Fibroblast of the aortic adventitia (primary cell): ENCODE results near the gene SGMS2. TPM values are rescaled to one million over a fixed set of nuclear protein-coding genes. Genes with fewer than 3 reads are reported as not detected.
A peak's percentile ranks its signal among the peaks of the same experiment; 100 is the strongest.

Experiments used
- DNase-seq: peaks from one replicate; pipeline ENCODE4 v3.0.0-alpha.2; 2010; ENCODE audit warnings: low read depth
- H3K4me3 ChIP-seq: 2 replicates; pipeline ENCODE4 v1.5.1; 2011; ENCODE audit warnings: low read depth, mild to moderate bottlenecking, control low read depth, low read length, moderate library complexity
- total RNA-seq: library from RNA; depleted of rRNA; stranded (reverse); fragments of >200 nt; gene quantifications from 2 replicates; pipeline ENCODE4 v1.2.3, GENCODE V29; 2012; ENCODE audit warnings: low replicate concordance
- TF ChIP-seq, protein P1 (sequence below): IDR thresholded peaks from 2 replicates; pipeline ENCODE4 v1.5.1; 2011; ENCODE audit warnings: mild to moderate bottlenecking, low read length, control low read depth, inconsistent platforms; ENCODE audit not compliant: insufficient read depth

Gene SGMS2
- total RNA-seq, 1 donor = 145 TPM

GRCh38 chr4:107826421-107826980 is 1.8 kb downstream of the SGMS2 start:
- H3K4me3 ChIP-seq = peak overlapping the region; percentile 96
- DNase-seq = peak; percentile 41
- TF ChIP-seq, protein P1, sequence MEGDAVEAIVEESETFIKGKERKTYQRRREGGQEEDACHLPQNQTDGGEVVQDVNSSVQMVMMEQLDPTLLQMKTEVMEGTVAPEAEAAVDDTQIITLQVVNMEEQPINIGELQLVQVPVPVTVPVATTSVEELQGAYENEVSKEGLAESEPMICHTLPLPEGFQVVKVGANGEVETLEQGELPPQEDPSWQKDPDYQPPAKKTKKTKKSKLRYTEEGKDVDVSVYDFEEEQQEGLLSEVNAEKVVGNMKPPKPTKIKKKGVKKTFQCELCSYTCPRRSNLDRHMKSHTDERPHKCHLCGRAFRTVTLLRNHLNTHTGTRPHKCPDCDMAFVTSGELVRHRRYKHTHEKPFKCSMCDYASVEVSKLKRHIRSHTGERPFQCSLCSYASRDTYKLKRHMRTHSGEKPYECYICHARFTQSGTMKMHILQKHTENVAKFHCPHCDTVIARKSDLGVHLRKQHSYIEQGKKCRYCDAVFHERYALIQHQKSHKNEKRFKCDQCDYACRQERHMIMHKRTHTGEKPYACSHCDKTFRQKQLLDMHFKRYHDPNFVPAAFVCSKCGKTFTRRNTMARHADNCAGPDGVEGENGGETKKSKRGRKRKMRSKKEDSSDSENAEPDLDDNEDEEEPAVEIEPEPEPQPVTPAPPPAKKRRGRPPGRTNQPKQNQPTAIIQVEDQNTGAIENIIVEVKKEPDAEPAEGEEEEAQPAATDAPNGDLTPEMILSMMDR = no peak

- H3K4me3 ChIP-seq = no peak overlapping the region
- no peak for DNase-seq
- TF ChIP-seq, protein P1 = no peak
These were observed 3.8 kb downstream of the SGMS2 start for GRCh38 chr4:107828315-107829090.

DNA sequence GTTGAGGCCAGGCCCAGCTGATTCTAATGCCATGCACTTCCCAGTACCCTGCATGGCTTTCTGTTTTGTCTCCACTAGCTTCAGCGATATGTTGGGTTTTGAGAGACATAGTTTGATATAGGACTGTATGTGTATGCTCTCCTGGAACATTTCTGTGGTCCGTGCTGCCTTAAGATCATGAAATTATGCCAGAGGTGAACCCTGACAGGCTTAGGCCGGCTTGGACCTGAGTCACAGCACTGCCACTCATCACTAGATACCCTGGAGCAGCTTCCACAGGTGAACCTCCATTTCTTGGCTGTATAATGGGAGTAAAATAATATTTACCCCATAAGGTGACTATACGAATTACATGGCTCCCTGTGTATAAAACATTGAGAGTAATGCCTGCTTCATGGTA is 6.4 kb downstream of the SGMS2 start:
- no peak overlapping the region for H3K4me3 ChIP-seq
- DNase-seq = no peak
- TF ChIP-seq, protein P1 = no peak

GRCh38 chr4:107832275-107832807 is 7.6 kb downstream of the SGMS2 start:
- DNase-seq = no peak
- no peak overlapping the region for H3K4me3 ChIP-seq
- TF ChIP-seq, protein P1 = no peak

GRCh38 chr4:107834241-107834794 is 9.6 kb downstream of the SGMS2 start:
- DNase-seq = no peak
- H3K4me3 ChIP-seq = no peak overlapping the region
- TF ChIP-seq, protein P1 = no peak

- TF ChIP-seq, protein P1 = no peak
- H3K4me3 ChIP-seq = no peak overlapping the region
- peak; percentile 49 for DNase-seq
These were observed 10.7 kb downstream of the SGMS2 start for GRCh38 chr4:107835406-107835805.
